Measurements from ENCODE around the gene IGF1R. TPM values are rescaled to one million over a fixed set of nuclear protein-coding genes. Genes with fewer than 3 reads are reported as not detected.

Gene IGF1R
- total and polyA plus RNA-seq, 2 of the 13 experiments (the other 11 are each of a cell fraction or from before 2014, with no cell fraction given), result 15.9 to 18.4 TPM

DNA sequence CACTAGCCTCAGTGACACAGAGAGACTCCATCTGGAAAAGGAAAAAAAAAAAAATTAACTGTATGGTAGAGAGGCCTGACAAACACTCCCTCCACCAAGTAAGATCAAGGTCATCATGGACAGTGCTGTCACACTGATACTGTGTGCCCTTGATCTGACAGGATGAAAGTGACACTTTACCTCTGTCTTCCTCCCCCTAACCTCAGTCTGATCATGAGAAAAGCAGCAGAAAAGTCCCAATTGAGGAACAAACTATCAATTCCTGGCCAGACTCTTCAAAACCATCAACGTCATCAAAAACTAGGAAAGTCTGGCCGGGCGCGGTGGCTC is 332.5 kb downstream of the IGF1R start:
- H4K20me1 ChIP-seq (ENCODE audit: insufficient read depth, low read length), result no peaks in the 10 kb centered on the region
- intact Hi-C loops (cut with micrococcal nuclease; ENCODE audit: unreplicated experiment) (no loop called here), in situ Hi-C loops (cut with HindIII; ENCODE audit: extremely low pct_ligation_motif_present, low pct_unique_long_range_greater_than_20kb) (no loop called here)
- peaks cover 3% of the 10 kb centered on the region; the same call in 1 of the 2 replicates for H3K9me3 ChIP-seq (ENCODE audit: low read length)
- no peak for TF ChIP-seq RBM22 (optimal IDR thresholded peaks at IDR 0.05; ENCODE audit: low read length)
- TF ChIP-seq CREB1 (IDR thresholded peaks at IDR 0.05), result peak; percentile 15; the same call in 1 of the 2 replicates
- TF ChIP-seq CREB1 (CRISPR knock-in tag; IDR thresholded peaks at IDR 0.05), result no peak
- 0 out of 2 replicates have a peak, but pooled peaks cover 9% of the 10 kb centered on the region for H3K4me1 ChIP-seq (ENCODE audit: insufficient read depth, low read length)
- ATAC-seq (peak; percentile 68), FAIRE-seq (no peak), DNase-seq (ENCODE audit: low spot score) (no peak)
- no peak overlapping the region for H3K27ac ChIP-seq (ENCODE audit: extremely low read length, insufficient read depth, low read length)
- H3K4me2 ChIP-seq (ENCODE audit: low read depth, low read length), result no peak overlapping the region
- 82% methylated on average over 4 of the region's 4 CpGs for WGBS (ENCODE audit: low lambda C conversion rate)
- H3K4me3 ChIP-seq (replicated peaks in 1 of 3; ENCODE audit: insufficient read depth in 1 of 3, low read depth in 2 of 3, low read length in 3 of 3), result no peak overlapping the region
- no peaks in the 10 kb centered on the region for H3K27me3 ChIP-seq (ENCODE audit: control insufficient read depth in 1 of 2, insufficient read depth in 2 of 2, low read length in 2 of 2)
- H2AFZ ChIP-seq (ENCODE audit: low read length), result no peak overlapping the region
- CTCF ChIA-PET (ENCODE audit: low intra/inter-chr PET ratio, low total read pairs), result no interaction called here
- no TSS peak for BruUV-seq (replicated peaks)
- H3K9ac ChIP-seq (ENCODE audit: insufficient read depth, low read depth, low read length), result no peak overlapping the region
- POLR2A ChIA-PET, result no interaction called here
- no peaks in the 10 kb centered on the region for H3K36me3 ChIP-seq (replicated peaks in 1 of 2; ENCODE audit: control insufficient read depth in 1 of 2, insufficient read depth in 2 of 2, low read length in 2 of 2)
- no peaks in the 10 kb centered on the region for H3K79me2 ChIP-seq (ENCODE audit: insufficient read depth, low read length)

DNA sequence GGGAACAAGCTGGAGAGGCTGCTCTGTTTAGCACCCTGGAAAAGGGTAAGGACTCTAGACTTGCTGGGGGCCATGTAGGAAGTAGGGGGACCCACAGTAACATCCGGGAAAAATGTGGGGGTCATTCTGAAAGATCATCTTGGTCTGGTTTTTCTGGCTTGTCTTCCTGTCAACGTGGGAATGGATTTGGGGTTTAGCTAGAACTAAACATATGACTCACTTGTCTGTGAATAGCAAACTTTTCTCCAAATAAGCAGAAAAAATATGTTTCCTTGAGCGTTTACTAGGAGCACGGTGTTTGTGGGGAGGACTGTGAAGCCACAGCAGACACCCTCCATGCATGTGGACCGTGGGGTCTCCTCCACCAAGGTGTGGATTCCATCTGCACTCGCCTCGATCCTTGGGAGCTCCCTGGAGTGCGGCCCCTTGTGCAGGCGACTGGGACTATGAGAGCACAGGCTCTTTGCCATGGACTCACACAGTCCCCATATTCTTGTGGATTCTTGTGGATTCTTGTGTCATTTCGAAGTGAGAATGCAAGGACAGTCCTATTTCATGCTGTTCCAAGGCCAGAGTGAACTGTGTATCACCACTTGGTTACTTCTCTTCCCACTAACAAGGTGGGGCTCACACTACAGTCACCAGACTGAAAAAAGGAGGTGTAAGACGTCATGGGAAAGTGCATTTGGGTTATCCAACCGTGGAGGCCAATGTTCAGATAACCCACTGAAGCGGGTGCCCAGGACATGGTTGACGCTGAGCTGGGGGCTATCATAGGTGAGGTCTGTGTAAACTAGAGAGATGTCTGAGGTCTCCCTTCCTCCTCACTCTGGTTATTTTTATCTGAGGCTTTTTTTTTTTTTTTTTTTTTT is 333.7 kb downstream of the IGF1R start:
- ATAC-seq, result no peak; the same call in 2 of the 3 replicates
- Histone ChIP-seq H3K27me3 (ENCODE audit: control insufficient read depth in 1 of 2, insufficient read depth in 2 of 2, low read length in 2 of 2) (no peaks in the 10 kb centered on the region), H3K9ac (ENCODE audit: insufficient read depth, low read depth, low read length) (no peak overlapping the region), H3K9me3 (ENCODE audit: low read length) (peaks cover 11% of the 10 kb centered on the region; the same call in 1 of the 2 replicates), H3K4me1 (ENCODE audit: insufficient read depth, low read length) (0 out of 2 replicates have a peak, but pooled peaks cover 9% of the 10 kb centered on the region), H3K36me3 (replicated peaks in 1 of 2; ENCODE audit: control insufficient read depth in 1 of 2, insufficient read depth in 2 of 2, low read length in 2 of 2) (no peaks in the 10 kb centered on the region), H3K79me2 (ENCODE audit: insufficient read depth, low read length) (no peaks in the 10 kb centered on the region), H3K27ac (ENCODE audit: extremely low read length, insufficient read depth, low read length) (no peak overlapping the region), H4K20me1 (ENCODE audit: insufficient read depth, low read length) (no peaks in the 10 kb centered on the region), H2AFZ (ENCODE audit: low read length) (no peak overlapping the region), H3K4me2 (ENCODE audit: low read depth, low read length) (no peak overlapping the region), H3K4me3 (replicated peaks in 1 of 3; ENCODE audit: insufficient read depth in 1 of 3, low read depth in 2 of 3, low read length in 3 of 3) (no peak overlapping the region)
- no peak for FAIRE-seq
- BruUV-seq (replicated peaks), result no TSS peak
- POLR2A ChIA-PET, result no interaction called here
- CTCF ChIA-PET (ENCODE audit: low intra/inter-chr PET ratio, low total read pairs), result no interaction called here
- WGBS (ENCODE audit: low lambda C conversion rate), result 33% methylated on average over 12 of the region's 14 CpGs
- no peak for DNase-seq (ENCODE audit: low spot score)
- intact Hi-C loops (cut with micrococcal nuclease; ENCODE audit: unreplicated experiment) (no loop called here), in situ Hi-C loops (cut with HindIII; ENCODE audit: extremely low pct_ligation_motif_present, low pct_unique_long_range_greater_than_20kb) (no loop called here)
- TF ChIP-seq ZNF770 (CRISPR knock-in tag; IDR thresholded peaks at IDR 0.05) (no peak), ZNF232 (CRISPR knock-in tag; IDR thresholded peaks at IDR 0.05; ENCODE audit: borderline replicate concordance) (no peak), ZNF546 (CRISPR knock-in tag; conservative IDR thresholded peaks at IDR 0.05) (no peak), ZNF24 (IDR thresholded peaks at IDR 0.05) (no peak), SP4 (CRISPR knock-in tag; IDR thresholded peaks at IDR 0.05) (no peak), ZNF44 (CRISPR knock-in tag; IDR thresholded peaks at IDR 0.05) (no peak), FOXJ3 (CRISPR knock-in tag; IDR thresholded peaks at IDR 0.05; ENCODE audit: borderline replicate concordance) (no peak)
- TF ChIP-seq, protein P1, sequence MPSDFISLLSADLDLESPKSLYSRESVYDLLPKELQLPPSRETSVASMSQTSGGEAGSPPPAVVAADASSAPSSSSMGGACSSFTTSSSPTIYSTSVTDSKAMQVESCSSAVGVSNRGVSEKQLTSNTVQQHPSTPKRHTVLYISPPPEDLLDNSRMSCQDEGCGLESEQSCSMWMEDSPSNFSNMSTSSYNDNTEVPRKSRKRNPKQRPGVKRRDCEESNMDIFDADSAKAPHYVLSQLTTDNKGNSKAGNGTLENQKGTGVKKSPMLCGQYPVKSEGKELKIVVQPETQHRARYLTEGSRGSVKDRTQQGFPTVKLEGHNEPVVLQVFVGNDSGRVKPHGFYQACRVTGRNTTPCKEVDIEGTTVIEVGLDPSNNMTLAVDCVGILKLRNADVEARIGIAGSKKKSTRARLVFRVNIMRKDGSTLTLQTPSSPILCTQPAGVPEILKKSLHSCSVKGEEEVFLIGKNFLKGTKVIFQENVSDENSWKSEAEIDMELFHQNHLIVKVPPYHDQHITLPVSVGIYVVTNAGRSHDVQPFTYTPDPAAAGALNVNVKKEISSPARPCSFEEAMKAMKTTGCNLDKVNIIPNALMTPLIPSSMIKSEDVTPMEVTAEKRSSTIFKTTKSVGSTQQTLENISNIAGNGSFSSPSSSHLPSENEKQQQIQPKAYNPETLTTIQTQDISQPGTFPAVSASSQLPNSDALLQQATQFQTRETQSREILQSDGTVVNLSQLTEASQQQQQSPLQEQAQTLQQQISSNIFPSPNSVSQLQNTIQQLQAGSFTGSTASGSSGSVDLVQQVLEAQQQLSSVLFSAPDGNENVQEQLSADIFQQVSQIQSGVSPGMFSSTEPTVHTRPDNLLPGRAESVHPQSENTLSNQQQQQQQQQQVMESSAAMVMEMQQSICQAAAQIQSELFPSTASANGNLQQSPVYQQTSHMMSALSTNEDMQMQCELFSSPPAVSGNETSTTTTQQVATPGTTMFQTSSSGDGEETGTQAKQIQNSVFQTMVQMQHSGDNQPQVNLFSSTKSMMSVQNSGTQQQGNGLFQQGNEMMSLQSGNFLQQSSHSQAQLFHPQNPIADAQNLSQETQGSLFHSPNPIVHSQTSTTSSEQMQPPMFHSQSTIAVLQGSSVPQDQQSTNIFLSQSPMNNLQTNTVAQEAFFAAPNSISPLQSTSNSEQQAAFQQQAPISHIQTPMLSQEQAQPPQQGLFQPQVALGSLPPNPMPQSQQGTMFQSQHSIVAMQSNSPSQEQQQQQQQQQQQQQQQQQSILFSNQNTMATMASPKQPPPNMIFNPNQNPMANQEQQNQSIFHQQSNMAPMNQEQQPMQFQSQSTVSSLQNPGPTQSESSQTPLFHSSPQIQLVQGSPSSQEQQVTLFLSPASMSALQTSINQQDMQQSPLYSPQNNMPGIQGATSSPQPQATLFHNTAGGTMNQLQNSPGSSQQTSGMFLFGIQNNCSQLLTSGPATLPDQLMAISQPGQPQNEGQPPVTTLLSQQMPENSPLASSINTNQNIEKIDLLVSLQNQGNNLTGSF (CRISPR knock-in tag; IDR thresholded peaks at IDR 0.05), result no peak
